ENCODE measurements around the gene TMCO1. TPM values are rescaled to one million over a fixed set of nuclear protein-coding genes. Genes with fewer than 3 reads are reported as not detected.
"Not testable (repeated sequence)": the region's sequence is repeated elsewhere in the genome, so short reads cannot be mapped to it uniquely, and the experiment has no call there.

The TMCO1 gene
- total RNA-seq, result 100 to 1,000 TPM in 1 of 4 donors, 10 to 100 TPM in 3; 29.7 to 183 (median 72.9) TPM

- no peaks in the 10 kb centered on the region for H3K9me3 ChIP-seq
- peaks cover 0 to 40% (median 0%) of the 10 kb centered on the region in 3 donors for H3K36me3 ChIP-seq
- peak; percentile 93 to 99 (median 97) for DNase-seq
- H3K27me3 ChIP-seq, result no peaks in the 10 kb centered on the region
- TF ChIP-seq POLR2A (IDR thresholded peaks at IDR 0.05) (peak; percentile 67 to 79), CTCF (IDR thresholded peaks at IDR 0.05) (peak in 3 of 6 experiments; percentile 24 to 35 (median 28))
- H3K4me1 ChIP-seq, result peaks cover 4 to 37% (median 10%) of the 10 kb centered on the region in 4 donors
- peak within 1 kb of the TSS; percentile 84 to 93 (median 90) for H3K27ac ChIP-seq
- peak within 1 kb of the TSS; percentile 63 to 84 (median 81) for H3K4me3 ChIP-seq
These were observed at the start of gene TMCO1 for GRCh38 chr1:165768513-165769394. TSS of gene TMCO1 (minus strand) at chr1:165768868. CDS start at chr1:165768751, 117 bp downstream.

- Histone ChIP-seq H3K4me1 (no peaks in the 10 kb centered on the region), H3K4me3 (no peak overlapping the region), H3K27me3 (no peaks in the 10 kb centered on the region), H3K36me3 (no peaks in the 10 kb centered on the region), H3K27ac (no peak overlapping the region), H3K9me3 (no peaks in the 10 kb centered on the region)
- no peak for DNase-seq
- TF ChIP-seq POLR2A (IDR thresholded peaks at IDR 0.05), result no peak
- no peak for TF ChIP-seq CTCF (IDR thresholded peaks at IDR 0.05)
These were observed 48.3 kb upstream of the TMCO1 start for GRCh38 chr1:165816826-165817497.

GRCh38 chr1:165816157-165816556 is 47.5 kb upstream of the TMCO1 start:
- no peak for DNase-seq
- Histone ChIP-seq H3K9me3 (no peaks in the 10 kb centered on the region), H3K27ac (no peak overlapping the region), H3K4me1 (no peaks in the 10 kb centered on the region), H3K36me3 (no peaks in the 10 kb centered on the region), H3K4me3 (no peak overlapping the region), H3K27me3 (no peaks in the 10 kb centered on the region)
- TF ChIP-seq POLR2A (IDR thresholded peaks at IDR 0.05) (no peak), CTCF (IDR thresholded peaks at IDR 0.05) (no peak)

GRCh38 chr1:165815725-165816124 is 47.1 kb upstream of the TMCO1 start:
- H3K27me3 ChIP-seq, result no peaks in the 10 kb centered on the region
- H3K9me3 ChIP-seq, result no peaks in the 10 kb centered on the region
- no peak overlapping the region for H3K27ac ChIP-seq
- H3K36me3 ChIP-seq, result no peaks in the 10 kb centered on the region
- no peak for DNase-seq
- TF ChIP-seq CTCF (IDR thresholded peaks at IDR 0.05), result no peak
- no peak for TF ChIP-seq POLR2A (IDR thresholded peaks at IDR 0.05)
- H3K4me1 ChIP-seq, result no peaks in the 10 kb centered on the region
- no peak overlapping the region for H3K4me3 ChIP-seq

GRCh38 chr1:165807613-165808012 is 38.9 kb upstream of the TMCO1 start:
- Histone ChIP-seq H3K27me3 (no peaks in the 10 kb centered on the region), H3K9me3 (no peaks in the 10 kb centered on the region), H3K4me1 (no peaks in the 10 kb centered on the region), H3K36me3 (no peaks in the 10 kb centered on the region), H3K4me3 (no peak overlapping the region), H3K27ac (no peak overlapping the region)
- DNase-seq, result no peak
- no peak for TF ChIP-seq CTCF (IDR thresholded peaks at IDR 0.05)
- no peak for TF ChIP-seq POLR2A (IDR thresholded peaks at IDR 0.05)

- not testable (repeated sequence) for H3K4me1 ChIP-seq, H3K27me3 ChIP-seq, H3K9me3 ChIP-seq, H3K4me3 ChIP-seq, H3K27ac ChIP-seq, H3K36me3 ChIP-seq, DNase-seq
These were observed 35.8 kb upstream of the TMCO1 start for GRCh38 chr1:165804513-165804912.

Measured in Peyer's patch (tissue), 4 donors.